ENCODE results near the gene KIDINS220. TPM values are rescaled to one million over a fixed set of nuclear protein-coding genes. Genes with fewer than 3 reads are reported as not detected.

Gene KIDINS220
- total RNA-seq, 1 experiment from 2014 or later: 29.3 TPM

DNA sequence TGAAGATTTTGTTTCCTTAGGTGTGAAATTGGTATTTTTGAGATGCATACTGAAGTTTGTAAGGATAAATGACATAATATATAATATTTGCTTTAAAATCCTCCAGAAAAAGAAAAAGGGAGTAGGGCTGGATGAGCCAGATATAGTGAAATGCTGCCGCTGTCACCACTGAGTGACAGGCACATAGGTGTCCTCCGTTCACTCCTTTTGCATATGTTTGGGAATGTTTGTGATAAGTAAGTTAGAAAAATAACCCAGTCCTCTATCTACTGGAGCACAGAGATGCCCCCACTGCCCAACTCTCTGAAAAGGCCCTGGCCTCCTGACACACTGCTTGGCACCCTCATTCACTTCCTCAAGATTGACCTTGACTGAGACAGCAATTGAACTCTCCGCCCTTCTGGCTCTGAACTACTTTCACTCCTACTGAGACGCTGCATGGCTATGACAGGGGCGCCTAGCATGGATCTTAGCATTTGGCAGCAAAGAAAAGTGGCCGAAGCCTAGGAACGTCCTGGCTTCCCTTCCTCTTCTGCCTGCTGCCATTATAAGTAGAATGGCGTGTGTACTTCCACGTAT is 145.5 kb downstream of the KIDINS220 start:
- no peak overlapping the region for H3K4me2 ChIP-seq (ENCODE audit: insufficient read depth, insufficient read length, low read length)
- Mint-ChIP-seq H3K36me3 (ENCODE audit: insufficient read depth in 1 of 3, low read depth in 3 of 3) (no peaks in the 10 kb centered on the region; a peak in 1 of 7 replicates), H3K27ac (no peak overlapping the region), H3K4me3 (no peak overlapping the region), H3K27me3 (ENCODE audit: low read depth) (peaks cover 4% of the 10 kb centered on the region; the same call in 1 of the 2 replicates), H3K4me1 (peaks cover 0 to 4% of the 10 kb centered on the region in 2 experiments; a peak in 2 of 4 replicates), H3K9me3 (no peaks in the 10 kb centered on the region; a peak in 1 of 5 replicates)
- no peak overlapping the region for H2BK120ac ChIP-seq (ENCODE audit: low read depth, low read length, poor library complexity, severe bottlenecking)
- H2BK20ac ChIP-seq (ENCODE audit: low read depth, low read length, poor library complexity, severe bottlenecking): no peak overlapping the region
- H3T11ph ChIP-seq (ENCODE audit: low read length): no peak overlapping the region
- no peak overlapping the region for H2BK15ac ChIP-seq (ENCODE audit: low read depth, low read length)
- no CpG with 5 or more reads among the region's 9 CpGs for WGBS (ENCODE audit: extremely low coverage, insufficient read length, low lambda C conversion rate)
- H3K9me3 ChIP-seq (ENCODE audit: control insufficient read depth, low read depth, low read length): no peaks in the 10 kb centered on the region
- H3K4me1 ChIP-seq (ENCODE audit: insufficient read depth, low read length): no peaks in the 10 kb centered on the region
- no peak overlapping the region for H3K4ac ChIP-seq (ENCODE audit: low read depth, low read length)
- H3K27me3 ChIP-seq (ENCODE audit: insufficient read depth, low read length): no peaks in the 10 kb centered on the region
- no peak overlapping the region for H4K8ac ChIP-seq (replicated peaks; ENCODE audit: insufficient read length, low read depth, low read length)
- H2BK12ac ChIP-seq (ENCODE audit: insufficient read length, low read depth, low read length): no peak overlapping the region
- no peak overlapping the region for H4K91ac ChIP-seq (ENCODE audit: insufficient read length, low read depth, low read length)
- no peak overlapping the region for H3K56ac ChIP-seq (ENCODE audit: insufficient read length, low read depth, low read length)
- H4K5ac ChIP-seq (ENCODE audit: insufficient read length, low read depth, low read length): no peak overlapping the region
- H3K27ac ChIP-seq (ENCODE audit: insufficient read length, low read depth, low read length): no peak overlapping the region
- no peak overlapping the region for H2BK5ac ChIP-seq (ENCODE audit: insufficient read length, low read length)
- H3K9ac ChIP-seq (ENCODE audit: extremely low read depth, insufficient read length, low read length): no peak overlapping the region
- TF ChIP-seq, protein P1, sequence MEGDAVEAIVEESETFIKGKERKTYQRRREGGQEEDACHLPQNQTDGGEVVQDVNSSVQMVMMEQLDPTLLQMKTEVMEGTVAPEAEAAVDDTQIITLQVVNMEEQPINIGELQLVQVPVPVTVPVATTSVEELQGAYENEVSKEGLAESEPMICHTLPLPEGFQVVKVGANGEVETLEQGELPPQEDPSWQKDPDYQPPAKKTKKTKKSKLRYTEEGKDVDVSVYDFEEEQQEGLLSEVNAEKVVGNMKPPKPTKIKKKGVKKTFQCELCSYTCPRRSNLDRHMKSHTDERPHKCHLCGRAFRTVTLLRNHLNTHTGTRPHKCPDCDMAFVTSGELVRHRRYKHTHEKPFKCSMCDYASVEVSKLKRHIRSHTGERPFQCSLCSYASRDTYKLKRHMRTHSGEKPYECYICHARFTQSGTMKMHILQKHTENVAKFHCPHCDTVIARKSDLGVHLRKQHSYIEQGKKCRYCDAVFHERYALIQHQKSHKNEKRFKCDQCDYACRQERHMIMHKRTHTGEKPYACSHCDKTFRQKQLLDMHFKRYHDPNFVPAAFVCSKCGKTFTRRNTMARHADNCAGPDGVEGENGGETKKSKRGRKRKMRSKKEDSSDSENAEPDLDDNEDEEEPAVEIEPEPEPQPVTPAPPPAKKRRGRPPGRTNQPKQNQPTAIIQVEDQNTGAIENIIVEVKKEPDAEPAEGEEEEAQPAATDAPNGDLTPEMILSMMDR (conservative IDR thresholded peaks at IDR 0.05): no peak
- no peak overlapping the region for H3K18ac ChIP-seq (ENCODE audit: insufficient read length, low read depth, low read length)
- no peak overlapping the region for H3K23ac ChIP-seq (ENCODE audit: insufficient read length, low read depth, low read length)
- H3K23me2 ChIP-seq (ENCODE audit: insufficient read length, low read depth, low read length, poor library complexity, severe bottlenecking): no peaks in the 10 kb centered on the region
- H2AK5ac ChIP-seq (ENCODE audit: insufficient read length, low read length): no peak overlapping the region
- no peaks in the 10 kb centered on the region for H3K79me1 ChIP-seq (ENCODE audit: insufficient read depth, low read depth, low read length, poor library complexity, severe bottlenecking)
- no peak overlapping the region for H3K14ac ChIP-seq (ENCODE audit: insufficient read depth, low read length)
- DNase-seq: no peak
- no peaks in the 10 kb centered on the region for H3K79me2 ChIP-seq (ENCODE audit: insufficient read depth, low read length)
- no peaks in the 10 kb centered on the region for H4K20me1 ChIP-seq (ENCODE audit: control insufficient read depth, insufficient read depth, insufficient read length)
- H2AFZ ChIP-seq (ENCODE audit: low read length): no peak overlapping the region
